Stimulated activated CD4-positive, alpha-beta T cell treated with anti-CD3 and anti-CD28 coated beads, Interleukin-12 subunit alpha, Interleukin-12 subunit beta, amount 100 ng/mL, for 48 hours (primary cell): ENCODE measurements around the gene SPDYE4.
"Not testable (repeated sequence)": the region's sequence is repeated elsewhere in the genome, so short reads cannot be mapped to it uniquely, and the experiment has no call there.

Source experiments
- DNase-seq, 3 donors: peaks; one replicate each; pipeline ENCODE4 v3.0.0-alpha.2; 2020; ENCODE audit warnings: low read depth in 2 of 3, low spot score in 1 of 3

The SPDYE4 gene

GRCh38 chr17:8758137-8758596 lies at the start of gene SPDYE4:
TSS of gene SPDYE4 (minus strand) at chr17:8758546. CDS start at chr17:8758382, 164 bp downstream.
- DNase-seq = no peak

DNA sequence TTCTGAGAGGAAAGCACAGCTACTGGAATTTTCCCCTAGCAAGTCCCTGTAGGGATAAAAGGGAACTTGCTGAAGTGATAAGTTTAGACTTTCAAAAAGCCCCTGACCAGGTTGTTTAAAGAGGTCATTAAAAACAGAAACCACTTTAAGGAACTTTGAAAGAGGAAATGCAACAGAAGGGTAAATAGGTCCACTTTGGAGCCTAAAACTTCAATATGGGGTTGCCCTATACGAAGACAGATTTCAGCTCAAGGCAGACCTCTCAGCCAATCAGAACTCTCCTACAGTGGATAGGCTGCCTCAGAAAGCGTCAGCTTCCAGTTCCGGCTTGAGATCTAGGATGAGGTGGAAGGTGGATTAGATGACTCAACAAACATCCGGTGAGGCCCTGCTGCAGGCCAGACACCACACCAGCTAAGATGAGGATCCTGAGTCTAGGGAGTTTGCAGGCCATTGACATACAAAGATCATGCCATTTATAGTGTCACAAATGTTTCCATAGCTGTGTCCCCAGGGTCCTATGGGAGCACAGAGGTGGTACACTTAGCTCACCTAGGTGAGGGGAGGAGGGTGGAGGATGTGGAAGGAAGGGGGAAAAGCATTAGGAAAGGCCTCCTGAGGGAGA lies 48.7 kb upstream of the SPDYE4 start:
- no peak for DNase-seq

DNA sequence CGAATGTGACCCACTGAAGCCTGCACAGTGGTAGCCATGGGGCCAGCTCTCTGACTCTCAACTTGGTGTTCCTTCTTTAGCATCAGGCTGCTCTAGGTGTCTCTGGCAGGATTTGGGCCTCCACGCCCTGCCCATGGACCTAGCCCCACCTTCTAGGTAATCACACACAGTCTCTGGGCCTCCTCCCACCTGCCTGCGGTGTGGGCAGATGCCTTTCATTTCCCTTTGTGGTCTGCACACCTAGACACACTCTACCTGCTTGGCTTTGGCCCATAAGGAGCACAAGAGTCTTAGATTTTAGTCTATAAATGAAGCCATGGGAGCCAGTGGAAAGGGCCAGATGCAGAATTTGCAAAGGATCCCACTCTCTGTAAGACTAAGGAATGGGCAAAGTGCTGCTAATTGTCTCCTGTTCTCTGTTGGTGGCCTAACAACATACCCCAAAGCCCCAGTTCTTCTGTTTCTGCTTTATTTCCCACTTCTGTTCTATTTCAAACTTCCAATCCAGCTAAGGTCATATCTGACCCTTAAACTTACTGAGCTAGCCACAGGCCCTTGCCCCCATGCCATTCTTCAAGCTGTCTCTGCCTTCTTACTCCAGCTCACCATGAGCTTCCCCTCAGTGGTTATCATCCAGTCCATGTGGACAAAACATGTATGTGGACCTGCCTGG lies 48.0 kb upstream of the SPDYE4 start:
- DNase-seq = no peak

DNA sequence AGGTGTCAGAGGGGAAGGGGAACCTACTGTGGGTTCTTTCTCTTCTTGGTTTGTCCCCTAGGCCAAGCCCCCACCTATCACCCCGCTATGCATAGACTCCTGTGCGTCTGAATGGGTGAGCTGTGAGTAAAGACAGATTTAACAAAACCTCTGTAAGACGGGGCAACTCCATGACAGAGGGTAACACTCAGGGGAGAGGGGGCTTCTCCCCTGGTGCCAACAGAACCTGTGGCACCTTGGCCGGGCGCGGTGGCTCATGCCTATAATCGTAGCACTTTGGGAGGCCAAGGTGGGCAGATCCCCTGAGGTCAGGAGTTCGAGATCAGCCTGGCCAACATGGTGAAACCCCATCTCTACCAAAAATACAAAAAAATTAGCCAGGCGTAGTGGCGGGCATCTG lies 47.0 kb upstream of the SPDYE4 start:
- not testable (repeated sequence) for DNase-seq

- DNase-seq = no peak
These were observed 45.4 kb upstream of the SPDYE4 start for GRCh38 chr17:8803531-8804420.

- no peak for DNase-seq
These were observed 42.9 kb upstream of the SPDYE4 start for GRCh38 chr17:8801135-8801840.

GRCh38 chr17:8800656-8801055 lies 42.3 kb upstream of the SPDYE4 start:
- no peak for DNase-seq

GRCh38 chr17:8799570-8800212 lies 41.3 kb upstream of the SPDYE4 start:
- DNase-seq = no peak

- DNase-seq = no peak
These were observed 40.7 kb upstream of the SPDYE4 start, which contains the start of gene MFSD6L for GRCh38 chr17:8798846-8799569. TSS of gene MFSD6L (minus strand) at chr17:8799365. CDS start at chr17:8799120, 245 bp downstream.

DNA sequence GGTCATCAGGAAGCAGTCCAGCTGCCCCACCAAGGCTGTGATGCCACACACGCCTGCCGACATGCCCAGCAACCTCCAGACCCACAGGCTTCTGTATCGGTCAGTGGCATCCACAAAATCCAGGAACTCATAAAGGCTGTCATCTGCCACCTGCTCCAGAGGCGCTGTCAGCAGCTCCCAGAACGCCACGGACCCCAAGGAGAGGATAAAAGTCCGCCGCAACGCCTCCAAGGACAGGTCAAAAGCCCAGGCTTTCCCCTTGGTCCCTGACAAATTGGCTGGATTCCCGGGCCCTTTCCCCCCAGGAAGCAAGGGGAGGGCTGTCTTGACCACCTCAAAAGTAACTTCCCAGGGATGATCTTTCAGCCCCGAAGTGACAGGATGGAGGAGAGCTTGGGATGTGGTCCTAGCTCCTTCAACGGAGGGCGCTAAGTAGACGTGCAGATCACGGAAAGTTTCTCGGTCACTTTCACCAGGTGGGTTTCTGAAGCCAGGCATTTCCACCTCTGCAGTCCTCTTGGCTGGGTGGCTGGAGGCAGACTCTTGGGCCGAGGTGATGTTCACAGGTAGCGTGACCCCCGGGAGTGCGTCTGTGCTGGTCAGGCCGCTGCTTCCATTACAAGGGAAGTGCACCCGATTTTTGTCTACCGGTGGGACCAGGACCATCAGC lies 40.0 kb upstream of the SPDYE4 start:
- no peak for DNase-seq

DNA sequence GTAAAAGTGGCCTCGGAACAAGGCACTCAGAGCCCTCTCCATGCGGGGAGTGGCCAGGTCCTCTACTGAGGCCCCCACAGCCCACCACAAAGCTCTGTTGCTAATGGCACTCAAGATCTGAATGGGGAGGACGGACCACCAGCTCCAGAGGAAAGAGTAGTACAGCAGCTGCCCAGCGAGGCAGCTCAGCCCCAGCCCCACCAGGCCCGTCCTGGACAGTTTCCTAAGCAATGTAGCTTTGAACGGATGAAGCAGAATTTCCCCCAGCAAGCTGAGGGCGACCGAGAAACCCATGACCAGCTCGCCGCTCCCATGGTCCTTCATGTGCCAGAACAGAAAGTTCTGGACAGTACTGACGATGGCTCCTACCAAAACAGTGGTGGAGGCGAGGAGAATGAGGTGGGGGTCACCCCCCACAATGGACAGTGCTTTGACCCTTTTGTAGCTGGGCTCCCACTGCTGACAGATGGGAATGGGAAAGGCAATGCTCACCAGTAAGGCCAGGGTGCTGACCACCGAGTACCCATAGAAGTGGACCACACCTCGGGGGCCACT lies 39.4 kb upstream of the SPDYE4 start:
- DNase-seq = no peak

DNA sequence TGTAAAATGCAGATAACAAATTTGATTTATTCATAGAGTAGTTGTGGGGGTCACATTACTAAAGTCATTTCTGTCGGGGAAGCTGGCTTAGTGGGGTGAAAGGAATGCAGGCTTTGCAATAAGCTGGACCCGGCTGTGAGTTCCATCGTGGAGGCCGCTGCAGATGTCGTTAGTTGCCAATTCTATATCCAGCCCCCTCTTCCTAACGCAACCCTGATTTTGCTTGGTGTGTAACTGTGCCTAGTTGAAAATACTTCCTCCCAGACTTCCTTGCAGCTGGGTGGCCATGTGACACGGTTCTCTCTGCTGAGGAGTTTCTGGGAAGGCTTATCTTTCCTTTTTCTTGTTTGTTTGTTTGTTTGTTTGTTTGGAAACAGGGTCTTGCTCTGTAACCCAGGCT lies 36.3 kb upstream of the SPDYE4 start:
- DNase-seq = no peak

GRCh38 chr17:8793649-8794048 lies 35.3 kb upstream of the SPDYE4 start:
- DNase-seq = no peak

- no peak for DNase-seq
These were observed 34.3 kb upstream of the SPDYE4 start for GRCh38 chr17:8792646-8793045.

- DNase-seq = no peak
These were observed 33.5 kb upstream of the SPDYE4 start for GRCh38 chr17:8791910-8792270.

DNA sequence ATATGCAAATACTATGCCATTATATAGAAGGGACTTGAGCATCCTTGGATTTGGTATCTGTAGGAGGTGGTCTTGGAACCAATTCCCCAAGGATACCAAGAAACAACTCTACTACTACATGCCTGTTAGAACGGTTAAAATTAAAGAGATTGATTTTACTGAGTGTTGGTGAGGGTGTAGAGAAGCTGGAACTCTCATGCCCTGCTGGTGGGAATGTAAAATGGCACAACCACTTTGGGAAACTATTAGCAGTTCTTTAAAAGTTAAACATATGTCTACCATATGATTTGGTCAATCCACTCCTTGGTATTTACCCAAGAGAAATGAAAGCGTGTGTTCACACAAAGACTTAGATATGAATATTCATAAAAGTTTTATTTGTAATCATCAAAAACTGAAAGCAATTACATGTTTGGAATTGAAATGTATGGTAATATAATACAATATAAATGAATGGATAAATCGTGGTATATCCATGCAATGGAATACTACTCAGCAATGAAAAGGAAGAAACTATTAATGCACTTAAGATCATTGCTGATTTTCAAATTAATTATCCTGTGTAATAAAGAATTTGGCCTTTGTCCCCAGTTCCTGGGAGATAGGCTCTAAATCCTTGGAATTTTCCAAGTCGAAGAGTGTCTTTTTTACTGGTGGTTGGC lies 33.0 kb upstream of the SPDYE4 start:
- DNase-seq = no peak

- no peak for DNase-seq
These were observed 31.4 kb upstream of the SPDYE4 start for GRCh38 chr17:8789743-8790142.

GRCh38 chr17:8788998-8789397 lies 30.7 kb upstream of the SPDYE4 start:
- DNase-seq = no peak
